ENCODE results near the gene STUB1.

Gene STUB1

GRCh38 chr16:644556-644955 is 35.7 kb upstream of the STUB1 start:
- no peak for DNase-seq (ENCODE audit: low spot score)

DNA sequence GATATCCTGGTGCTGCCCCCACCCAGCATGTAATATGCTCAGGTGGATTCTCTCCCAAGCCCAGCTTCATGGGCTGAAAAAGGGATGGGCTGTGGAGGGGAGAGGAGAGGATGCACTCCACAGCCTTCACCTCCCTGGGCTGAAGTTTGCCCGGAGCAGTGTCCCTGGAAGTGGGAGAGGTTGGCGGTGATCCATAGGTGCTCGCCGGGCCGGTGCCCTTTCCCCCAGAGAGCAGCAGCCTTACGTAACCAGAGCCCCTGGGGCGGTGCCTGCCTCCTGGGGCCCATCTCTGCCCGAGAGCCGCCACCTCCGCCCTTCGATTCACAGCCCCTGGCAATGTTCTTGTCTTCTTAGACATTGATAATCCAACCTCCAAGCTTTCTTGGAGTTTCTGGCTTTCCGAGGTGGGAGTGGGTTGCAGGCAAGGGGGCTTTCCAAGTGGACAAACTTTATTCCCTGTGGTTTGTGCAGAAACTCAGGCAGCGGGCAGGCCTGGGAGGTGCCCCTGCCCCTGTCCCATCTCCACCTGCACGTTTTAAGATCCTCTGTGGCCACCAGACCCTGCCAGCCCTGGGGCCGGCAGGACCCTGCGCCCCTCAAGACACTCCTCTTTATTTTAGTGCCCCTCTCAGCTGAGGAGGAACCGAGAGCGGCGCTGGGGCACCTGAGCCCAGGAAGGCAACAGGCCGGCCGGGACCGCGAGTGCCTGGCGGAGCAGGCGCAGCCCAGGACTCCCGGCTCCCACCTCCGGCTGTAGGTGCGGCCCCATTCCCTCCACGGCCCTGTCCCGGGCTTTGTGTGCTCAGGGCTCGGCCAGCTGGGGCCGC is 34.1 kb upstream of the STUB1 start:
- no peak for DNase-seq (ENCODE audit: low spot score)

GRCh38 chr16:646679-647172 is 33.5 kb upstream of the STUB1 start:
- DNase-seq (ENCODE audit: low spot score), result no peak

GRCh38 chr16:647173-647902 is 32.9 kb upstream of the STUB1 start:
- DNase-seq (ENCODE audit: low spot score), result no peak

GRCh38 chr16:648071-648780 is 32.0 kb upstream of the STUB1 start:
- DNase-seq (ENCODE audit: low spot score), result no peak

DNA sequence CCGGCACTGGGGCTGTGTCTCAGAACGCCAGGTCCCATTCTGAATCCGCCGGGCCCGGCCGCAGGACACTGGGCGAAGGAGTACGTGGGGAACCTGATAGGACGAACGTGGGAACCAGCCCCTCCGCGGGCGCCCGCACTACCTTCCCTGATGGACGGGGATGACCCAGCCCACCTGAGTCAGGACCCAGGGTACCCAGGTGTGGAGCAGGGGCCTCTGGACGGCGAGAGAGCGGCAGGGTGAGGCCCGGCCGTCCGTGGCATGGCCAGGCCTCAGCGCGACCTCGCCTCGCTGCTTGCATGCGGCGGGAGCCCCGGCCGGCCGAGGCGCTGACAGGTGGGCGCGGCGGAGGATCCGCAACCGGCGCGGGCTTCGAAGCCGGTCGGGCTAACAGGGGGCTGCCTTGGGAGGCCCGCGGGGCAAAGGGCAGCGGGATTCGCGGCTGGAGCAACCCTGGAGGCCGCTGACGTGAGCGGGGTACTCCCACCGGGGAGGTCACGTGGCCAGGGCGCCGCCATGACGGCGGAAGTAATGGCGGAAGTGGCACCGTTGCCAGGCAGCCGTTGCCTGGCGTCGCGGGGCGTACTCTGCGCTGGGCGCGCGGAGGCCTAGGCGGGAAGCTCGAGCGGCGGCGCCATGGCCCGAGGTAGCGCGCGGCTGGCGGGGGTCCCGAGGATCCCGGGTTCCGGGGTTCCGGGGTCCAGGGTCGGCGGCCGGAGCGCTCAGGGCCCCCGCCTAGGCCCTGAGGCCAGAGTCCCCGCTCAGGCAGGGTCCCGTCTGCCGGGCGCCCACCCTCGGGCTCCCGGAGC is 31.2 kb upstream of the STUB1 start, which contains the start of gene WDR90:
WDR90 (plus strand) TSS at position 585 of the 809 bp plus-strand sequence; CDS start at position 637, 52 bp downstream.
- DNase-seq (ENCODE audit: low spot score), result peak; percentile 95

GRCh38 chr16:649631-650030 is 30.6 kb upstream of the STUB1 start:
- no peak for DNase-seq (ENCODE audit: low spot score)

GRCh38 chr16:651844-652243 is 28.4 kb upstream of the STUB1 start:
- DNase-seq (ENCODE audit: low spot score), result peak; percentile 57

- no peak for DNase-seq (ENCODE audit: low spot score)
These were observed 27.5 kb upstream of the STUB1 start for GRCh38 chr16:652454-653305.

GRCh38 chr16:654034-654433 is 26.2 kb upstream of the STUB1 start:
- DNase-seq (ENCODE audit: low spot score), result no peak

DNA sequence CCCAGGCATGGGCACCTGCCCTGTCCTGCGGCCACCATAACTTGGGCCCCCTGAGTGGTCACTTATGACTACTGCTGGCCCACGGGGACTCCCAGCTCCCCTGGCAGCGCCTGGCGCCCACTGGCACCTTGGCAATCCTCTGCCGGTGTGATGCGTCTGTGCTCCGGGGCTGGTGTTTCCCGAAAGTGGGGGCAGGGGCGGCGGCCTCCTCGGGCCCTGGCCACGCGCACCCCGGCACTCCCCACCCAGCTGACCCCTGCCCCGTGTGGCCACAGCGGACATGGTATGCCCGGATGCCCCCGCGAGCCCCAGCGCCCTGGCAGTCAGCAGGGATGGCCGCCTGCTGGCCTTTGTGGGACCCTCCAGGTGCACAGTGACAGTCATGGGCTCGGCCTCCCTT is 22.7 kb upstream of the STUB1 start:
- no peak for DNase-seq (ENCODE audit: low spot score)

DNA sequence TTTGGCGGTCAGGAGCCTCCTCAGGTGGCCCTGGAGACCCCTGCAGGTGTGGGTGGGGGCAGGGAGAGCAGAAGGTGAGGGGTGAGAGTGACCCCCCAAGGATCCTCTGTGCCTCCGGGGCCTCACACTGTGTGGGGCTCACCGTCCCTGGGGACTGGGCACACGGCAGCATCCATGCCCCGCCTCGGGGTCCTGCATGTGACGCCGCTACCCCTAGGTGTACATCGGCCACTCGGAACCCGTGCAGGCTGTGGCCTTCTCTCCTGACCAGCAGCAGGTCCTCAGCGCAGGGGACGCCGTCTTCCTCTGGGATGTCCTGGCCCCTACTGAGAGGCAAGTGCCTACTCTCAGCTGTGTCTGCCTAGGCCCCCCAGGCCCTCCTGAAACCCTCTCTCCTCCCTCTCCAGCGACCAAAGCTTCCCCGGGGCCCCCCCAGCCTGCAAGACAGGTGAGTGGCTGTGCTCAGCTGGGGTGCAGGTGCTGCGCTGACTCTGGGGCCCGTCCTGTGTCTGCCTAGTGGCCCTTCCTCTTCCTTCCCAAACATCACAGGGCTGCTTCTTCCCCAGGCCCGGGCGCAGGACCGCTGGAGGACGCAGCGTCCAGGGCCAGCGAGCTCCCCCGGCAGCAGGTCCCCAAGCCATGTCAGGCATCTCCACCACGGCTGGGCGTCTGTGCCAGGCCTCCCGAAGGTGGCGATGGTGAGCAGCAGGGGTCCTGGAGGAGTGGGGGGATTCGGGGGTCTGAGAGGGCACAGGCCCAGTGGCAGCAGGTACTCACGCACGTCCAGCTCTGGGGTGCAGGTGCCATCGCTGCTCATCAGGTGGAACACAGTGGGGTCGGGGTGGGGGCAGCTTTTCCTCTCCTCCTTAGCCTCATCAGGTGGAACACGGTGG is 21.3 kb upstream of the STUB1 start:
- no peak for DNase-seq (ENCODE audit: low spot score)

- DNase-seq (ENCODE audit: low spot score), result no peak
These were observed 20.6 kb upstream of the STUB1 start for GRCh38 chr16:659618-660017.

GRCh38 chr16:660132-660458 is 20.1 kb upstream of the STUB1 start:
- no peak for DNase-seq (ENCODE audit: low spot score)

GRCh38 chr16:660459-661183 is 19.6 kb upstream of the STUB1 start:
- DNase-seq (ENCODE audit: low spot score), result peak; percentile 86

- no peak for DNase-seq (ENCODE audit: low spot score)
These were observed 18.9 kb upstream of the STUB1 start for GRCh38 chr16:661184-661821.

DNA sequence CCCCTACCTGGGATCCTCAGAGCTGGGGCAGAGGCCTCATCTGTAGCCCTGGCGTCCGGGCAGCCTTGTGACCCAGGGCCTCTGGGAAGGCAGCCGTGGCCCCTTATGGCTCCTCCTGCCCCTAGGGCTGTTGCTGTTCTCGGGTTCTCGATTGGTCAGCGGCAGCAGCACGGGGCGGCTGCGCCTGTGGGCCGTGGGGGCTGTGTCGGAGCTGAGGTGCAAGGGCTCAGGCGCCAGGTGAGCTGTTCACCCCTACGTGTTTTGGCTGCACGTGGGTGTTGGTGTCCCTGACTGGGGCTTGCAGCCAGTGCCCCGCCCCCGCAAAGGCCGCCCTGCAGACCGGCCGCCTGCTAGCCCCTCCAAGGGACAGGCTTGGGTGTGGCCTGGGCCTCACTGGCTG is 18.1 kb upstream of the STUB1 start:
- no peak for DNase-seq (ENCODE audit: low spot score)

DNA sequence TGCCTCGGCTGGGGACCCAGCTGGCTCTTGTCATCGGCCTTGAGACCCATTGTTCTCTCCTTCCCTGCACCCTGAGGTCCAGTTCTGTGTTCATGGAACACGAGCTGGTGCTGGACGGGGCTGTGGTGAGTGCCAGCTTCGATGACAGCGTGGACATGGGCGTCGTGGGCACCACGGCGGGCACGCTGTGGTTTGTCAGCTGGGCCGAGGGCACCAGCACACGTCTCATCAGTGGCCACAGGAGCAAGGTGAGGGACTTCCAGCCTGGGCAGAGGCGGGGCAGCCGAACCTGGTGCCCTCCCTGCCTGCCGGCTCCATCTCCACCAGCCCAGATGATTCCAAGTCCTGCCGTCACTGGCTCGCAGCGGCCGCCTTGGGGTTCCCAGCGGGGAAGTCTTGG is 17.6 kb upstream of the STUB1 start:
- DNase-seq (ENCODE audit: low spot score), result no peak

DNA sequence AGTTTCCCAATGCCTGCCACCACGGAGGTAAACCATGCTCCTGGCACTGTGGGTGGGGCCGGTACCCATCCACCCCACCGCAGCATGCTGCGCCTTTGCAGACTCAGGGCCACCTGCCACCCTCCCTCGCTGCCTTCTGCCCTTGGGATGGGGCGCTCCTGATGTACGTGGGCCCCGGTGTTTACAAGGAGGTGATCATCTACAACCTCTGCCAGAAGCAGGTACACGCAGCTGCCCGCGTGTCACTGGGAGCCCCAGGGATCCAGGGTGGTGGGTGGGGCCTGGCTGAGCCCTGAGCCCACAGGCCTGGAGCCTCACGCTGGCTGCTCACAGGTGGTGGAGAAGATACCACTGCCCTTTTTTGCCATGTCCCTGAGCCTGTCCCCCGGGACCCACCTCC is 13.6 kb upstream of the STUB1 start:
- DNase-seq (ENCODE audit: low spot score), result no peak
